Mesenchymal stem cell (in vitro differentiated cells and primary cell): ENCODE data around the gene TMC7.
A peak's percentile ranks its signal among the peaks of the same experiment; 100 is the strongest.

ENCODE experiments used
- DNase-seq: peaks from one replicate; pipeline ENCODE4 v3.0.0-alpha.2; 2013
- H2AFZ ChIP-seq: one replicate; pipeline ENCODE4 v1.6.1; 2013; ENCODE audit warnings: low read depth, mild to moderate bottlenecking, control low read depth, inconsistent platforms, low read length, moderate library complexity
- H2AK5ac ChIP-seq: 2 replicates; pipeline ENCODE4 v1.6.1; 2013; ENCODE audit warnings: low read length, moderate library complexity, mild to moderate bottlenecking, inconsistent platforms; ENCODE audit not compliant: severe bottlenecking
- H2BK120ac ChIP-seq: one replicate; pipeline ENCODE4 v1.6.1; 2013; ENCODE audit warnings: low read depth, mild to moderate bottlenecking, inconsistent platforms, low read length, moderate library complexity
- H2BK12ac ChIP-seq, 2 experiments: one replicate each; pipeline ENCODE4 v1.6.1; 2013; ENCODE audit warnings: inconsistent platforms in 2 of 2, low read length in 2 of 2, mild to moderate bottlenecking in 2 of 2, moderate library complexity in 2 of 2, control low read depth in 1 of 2
- H2BK15ac ChIP-seq: one replicate; pipeline ENCODE4 v1.6.1; 2013; ENCODE audit warnings: mild to moderate bottlenecking, low read depth, inconsistent platforms; ENCODE audit not compliant: poor library complexity, severe bottlenecking
- H2BK5ac ChIP-seq: 2 replicates; pipeline ENCODE4 v1.6.1; 2013; ENCODE audit warnings: low read depth, mild to moderate bottlenecking, low read length, control low read depth, inconsistent platforms; ENCODE audit not compliant: poor library complexity, severe bottlenecking
- H3K14ac ChIP-seq, 2 experiments: one replicate each; pipeline ENCODE4 v1.6.1; 2013; ENCODE audit warnings: inconsistent platforms in 2 of 2, low read length in 2 of 2, control low read depth in 1 of 2, mild to moderate bottlenecking in 1 of 2, moderate library complexity in 1 of 2
- H3K18ac ChIP-seq, 2 experiments: one replicate each; pipeline ENCODE4 v1.6.1; 2013; ENCODE audit warnings: inconsistent platforms in 2 of 2, low read length in 2 of 2, control low read depth in 1 of 2, low read depth in 1 of 2, mild to moderate bottlenecking in 1 of 2
- H3K23ac ChIP-seq, 2 experiments: one replicate each; pipeline ENCODE4 v1.6.1; 2013; ENCODE audit warnings: inconsistent platforms in 2 of 2, low read length in 2 of 2, mild to moderate bottlenecking in 2 of 2, moderate library complexity in 2 of 2, control low read depth in 1 of 2
- H3K27ac ChIP-seq: 2 replicates; pipeline ENCODE4 v1.5.1; 2013; ENCODE audit warnings: mild to moderate bottlenecking, moderate library complexity, low read length, control low read depth, inconsistent platforms; ENCODE audit not compliant: poor library complexity, severe bottlenecking
- H3K27me3 ChIP-seq, 2 experiments: 2 replicates each; pipeline versions ENCODE4 v1.6.1 to v1.7.0; 2013; ENCODE audit warnings: low read length in 2 of 2, mild to moderate bottlenecking in 2 of 2, moderate library complexity in 2 of 2, control low read depth in 1 of 2, inconsistent platforms in 1 of 2; ENCODE audit not compliant: control insufficient read depth in 1 of 2, insufficient read depth in 1 of 2
- H3K36me3 ChIP-seq, 2 experiments: 2 replicates each; pipeline versions ENCODE4 v1.6.1 to v1.7.0; 2013; ENCODE audit warnings: low read length in 2 of 2, control low read depth in 1 of 2, inconsistent platforms in 1 of 2, low read depth in 1 of 2, mild to moderate bottlenecking in 1 of 2; ENCODE audit not compliant: insufficient read depth in 2 of 2, control insufficient read depth in 1 of 2
- H3K4ac ChIP-seq, 2 experiments: one replicate each; pipeline ENCODE4 v1.6.1; 2013; ENCODE audit warnings: inconsistent platforms in 2 of 2, low read length in 2 of 2, mild to moderate bottlenecking in 2 of 2, moderate library complexity in 2 of 2, control low read depth in 1 of 2, low read depth in 1 of 2
- H3K4me1 ChIP-seq: 2 replicates; pipeline ENCODE4 v1.6.1; 2013; ENCODE audit warnings: low read depth, low read length, control low read depth; ENCODE audit not compliant: control insufficient read depth, insufficient read depth
- H3K4me2 ChIP-seq: 2 replicates; pipeline ENCODE4 v1.6.1; 2013; ENCODE audit warnings: low read length, mild to moderate bottlenecking, inconsistent platforms; ENCODE audit not compliant: poor library complexity, severe bottlenecking
- H3K4me3 ChIP-seq, 2 experiments: 2 replicates each; pipeline versions ENCODE4 v1.5.1 to v1.7.0; 2013; ENCODE audit warnings: low read length in 2 of 2, mild to moderate bottlenecking in 2 of 2, control low read depth in 1 of 2, low read depth in 1 of 2; ENCODE audit not compliant: insufficient read depth in 1 of 2
- H3K79me1 ChIP-seq: replicated peaks from 2 replicates; pipeline ENCODE4 v1.6.1; 2013; ENCODE audit warnings: mild to moderate bottlenecking, control low read depth, low read length, inconsistent platforms; ENCODE audit not compliant: poor library complexity, severe bottlenecking
- H3K9ac ChIP-seq: 2 replicates; pipeline ENCODE4 v1.7.0; 2013; ENCODE audit warnings: mild to moderate bottlenecking, low read length, moderate library complexity
- H3K9me3 ChIP-seq: 2 replicates; pipeline ENCODE4 v1.7.0; 2013; ENCODE audit warnings: mild to moderate bottlenecking, low read length; ENCODE audit not compliant: control insufficient read depth
- H4K8ac ChIP-seq: one replicate; pipeline ENCODE4 v1.6.1; 2013; ENCODE audit warnings: inconsistent platforms, mild to moderate bottlenecking, low read length, moderate library complexity
- H4K91ac ChIP-seq: one replicate; pipeline ENCODE4 v1.6.1; 2013; ENCODE audit warnings: mild to moderate bottlenecking, low read length, inconsistent platforms
- WGBS: methylation state at CpG from one replicate; pipeline ENCODE4 v1.1.7; 2013; ENCODE audit warnings: mixed read lengths; 5-methylcytosine and 5-hydroxymethylcytosine counted together

TMC7 gene

GRCh38 chr16:19085679-19086200 lies 102.0 kb downstream of the TMC7 start:
- H3K23ac ChIP-seq: no peak overlapping the region
- H3K27me3 ChIP-seq: no peaks in the 10 kb centered on the region
- peaks cover 0 to 14% of the 10 kb centered on the region in 2 experiments for H3K36me3 ChIP-seq
- H2BK5ac ChIP-seq: no peak overlapping the region
- no peak overlapping the region for H4K91ac ChIP-seq
- no peaks in the 10 kb centered on the region for H3K79me1 ChIP-seq
- no peak overlapping the region for H2AFZ ChIP-seq
- H3K18ac ChIP-seq: no peak overlapping the region
- no peak overlapping the region for H3K14ac ChIP-seq
- no peak overlapping the region for H2BK12ac ChIP-seq
- no peaks in the 10 kb centered on the region for H3K9me3 ChIP-seq
- no peak overlapping the region for H3K4me2 ChIP-seq
- H2AK5ac ChIP-seq: no peak overlapping the region
- H3K9ac ChIP-seq: peak overlapping the region; percentile 88
- 59% methylated on average over 8 of the region's 8 CpGs for WGBS
- peak; percentile 34 for DNase-seq
- no peak overlapping the region for H4K8ac ChIP-seq
- peak overlapping the region in 1 of 2 experiments; percentile 82 for H3K4me3 ChIP-seq
- no peak overlapping the region for H2BK15ac ChIP-seq
- H3K4ac ChIP-seq: no peak overlapping the region
- no peak overlapping the region for H3K27ac ChIP-seq
- H2BK120ac ChIP-seq: no peak overlapping the region
- H3K4me1 ChIP-seq: peaks cover 4% of the 10 kb centered on the region

GRCh38 chr16:19086322-19087199 lies 102.8 kb downstream of the TMC7 start:
- peak; percentile 83 for DNase-seq
- no peak overlapping the region for H3K14ac ChIP-seq
- H3K4me1 ChIP-seq: peaks cover 4% of the 10 kb centered on the region
- H2BK5ac ChIP-seq: no peak overlapping the region
- no peaks in the 10 kb centered on the region for H3K79me1 ChIP-seq
- H3K27ac ChIP-seq: no peak overlapping the region
- H2BK12ac ChIP-seq: peak overlapping the region in 1 of 2 experiments; percentile 25
- H4K91ac ChIP-seq: peak overlapping the region; percentile 45
- H3K9ac ChIP-seq: peak overlapping the region; percentile 88
- H3K4ac ChIP-seq: peak overlapping the region in 1 of 2 experiments; percentile 26
- H2AK5ac ChIP-seq: no peak overlapping the region
- H3K18ac ChIP-seq: peak overlapping the region in 1 of 2 experiments; percentile 52
- H2BK15ac ChIP-seq: peak overlapping the region; percentile 96
- no peaks in the 10 kb centered on the region for H3K27me3 ChIP-seq
- H3K23ac ChIP-seq: no peak overlapping the region
- peaks cover 0 to 7% of the 10 kb centered on the region in 2 experiments for H3K36me3 ChIP-seq
- H2AFZ ChIP-seq: peak overlapping the region; percentile 21
- no peak overlapping the region for H2BK120ac ChIP-seq
- peak overlapping the region; percentile 79 for H4K8ac ChIP-seq
- WGBS: 20% methylated on average over 52 of the region's 52 CpGs
- H3K4me2 ChIP-seq: peak overlapping the region; percentile 74
- peak overlapping the region in 1 of 2 experiments; percentile 82 for H3K4me3 ChIP-seq
- peaks cover 2% of the 10 kb centered on the region for H3K9me3 ChIP-seq

- WGBS: 90% methylated on average over 3 of the region's 5 CpGs
- Histone ChIP-seq H3K27ac (no peak overlapping the region), H2AK5ac (no peak overlapping the region), H4K91ac (no peak overlapping the region), H3K18ac (no peak overlapping the region), H3K9me3 (peaks cover 2% of the 10 kb centered on the region), H3K14ac (no peak overlapping the region), H3K9ac (no peak overlapping the region), H2BK120ac (no peak overlapping the region), H3K23ac (no peak overlapping the region), H2BK12ac (no peak overlapping the region), H4K8ac (no peak overlapping the region), H3K79me1 (no peaks in the 10 kb centered on the region), H3K27me3 (no peaks in the 10 kb centered on the region), H3K4me3 (no peak overlapping the region), H3K4me2 (no peak overlapping the region), H2BK15ac (no peak overlapping the region), H3K4ac (no peak overlapping the region), H2BK5ac (no peak overlapping the region), H3K4me1 (peaks cover 6% of the 10 kb centered on the region), H2AFZ (no peak overlapping the region), H3K36me3 (no peaks in the 10 kb centered on the region)
- DNase-seq: no peak
Observed at GRCh38 chr16:19088341-19088916, 104.7 kb downstream of the TMC7 start.

- no peak overlapping the region for H2BK120ac ChIP-seq
- H4K91ac ChIP-seq: no peak overlapping the region
- no peak overlapping the region for H4K8ac ChIP-seq
- peak overlapping the region in 1 of 2 experiments; percentile 34 for H3K18ac ChIP-seq
- H3K79me1 ChIP-seq: no peaks in the 10 kb centered on the region
- peaks cover 6% of the 10 kb centered on the region for H3K4me1 ChIP-seq
- H3K14ac ChIP-seq: no peak overlapping the region
- no peak overlapping the region for H3K9ac ChIP-seq
- no peak for DNase-seq
- H3K4ac ChIP-seq: no peak overlapping the region
- H2AFZ ChIP-seq: no peak overlapping the region
- H2BK15ac ChIP-seq: no peak overlapping the region
- H3K9me3 ChIP-seq: peaks cover 2% of the 10 kb centered on the region
- no peak overlapping the region for H3K23ac ChIP-seq
- H2BK5ac ChIP-seq: no peak overlapping the region
- no peak overlapping the region for H2AK5ac ChIP-seq
- no peak overlapping the region for H3K4me3 ChIP-seq
- no peaks in the 10 kb centered on the region for H3K36me3 ChIP-seq
- no peaks in the 10 kb centered on the region for H3K27me3 ChIP-seq
- no peak overlapping the region for H3K27ac ChIP-seq
- 86% methylated on average over 3 of the region's 3 CpGs for WGBS
- peak overlapping the region; percentile 33 to 46 for H2BK12ac ChIP-seq
- no peak overlapping the region for H3K4me2 ChIP-seq
Observed at GRCh38 chr16:19089410-19089955, 105.7 kb downstream of the TMC7 start.
